Endothelial cell of umbilical vein (primary cell): ENCODE results near the gene RASL12. TPM values are rescaled to one million over a fixed set of nuclear protein-coding genes. Genes with fewer than 3 reads are reported as not detected.
A peak's percentile ranks its signal among the peaks of the same experiment; 100 is the strongest.

Experiments used
- BruUV-seq: library from RNA; stranded (reverse); fragments of 400-500 nt; replicated peaks from 2 replicates; lab custom pipeline; 2021; lab: Mats Ljungman, UMichigan
- CTCF ChIA-PET: fragments of 300-600, 350-600 bp; sonication (Branson Sonifier 250); formaldehyde crosslinking; loops from one replicate; lab custom pipeline; 2021; ENCODE audit warnings: antibody characterized with exemption, inconsistent platforms; lab: Charles Lee
- POLR2A ChIA-PET: fragments of 300-600, 350-600 bp; sonication (Branson Sonifier 250); formaldehyde crosslinking; loops from one replicate; lab custom pipeline; 2021; ENCODE audit warnings: antibody characterized with exemption, inconsistent platforms; lab: Charles Lee
- DNase-seq: peaks from one replicate; pipeline ENCODE4 v3.0.0-alpha.2; 2011; ENCODE audit warnings: low read depth, low spot score
- FAIRE-seq: peaks from 2 replicates; lab custom pipeline; 2011; peaks lifted over from hg19 to GRCh38; lab: Jason Lieb, UNC
- H2AFZ ChIP-seq: 2 replicates; pipeline ENCODE4 v1.6.0; 2012; ENCODE audit warnings: low read depth, low read length, control low read depth, inconsistent platforms
- H3K27ac ChIP-seq: 2 replicates; pipeline ENCODE4 v1.5.1; 2011; ENCODE audit warnings: low read depth, mild to moderate bottlenecking, control low read depth, low read length, moderate library complexity; ENCODE audit not compliant: insufficient read depth
- H3K27me3 ChIP-seq, 2 experiments: 2 replicates each; pipeline versions ENCODE4 v1.6.0 to v1.6.1; 2011; ENCODE audit warnings: low read length in 2 of 2, mixed read lengths in 1 of 2; ENCODE audit not compliant: control insufficient read depth in 2 of 2, insufficient read depth in 2 of 2
- H3K36me3 ChIP-seq, 2 experiments: 2 replicates in 1 of 2; 3 replicates in 1 of 2; pipeline ENCODE4 v1.5.1; 2011; ENCODE audit warnings: low read length in 2 of 2, mild to moderate bottlenecking in 1 of 2, moderate library complexity in 1 of 2; ENCODE audit not compliant: control insufficient read depth in 2 of 2, insufficient read depth in 2 of 2; ENCODE audit errors: extremely low read depth in 1 of 2
- H3K4me1 ChIP-seq: 3 replicates; pipeline ENCODE4 v1.5.1; 2011; ENCODE audit warnings: mild to moderate bottlenecking, low read length; ENCODE audit not compliant: control insufficient read depth, insufficient read depth; ENCODE audit errors: extremely low read depth
- H3K4me2 ChIP-seq: 2 replicates; pipeline ENCODE4 v1.6.1; 2011; ENCODE audit warnings: low read length, control low read depth, mixed read lengths; ENCODE audit not compliant: insufficient read depth
- H3K4me3 ChIP-seq, 3 experiments: fragments of 200-600 bp in 1 of 3; sonication (generic), shearing (Covaris generic) in 1 of 3; replicated peaks in 1 of 3; 2 replicates each; pipeline ENCODE4 v1.5.1; 2011 to 2016; ENCODE audit warnings: control low read depth in 3 of 3, low read length in 3 of 3, mild to moderate bottlenecking in 2 of 3, inconsistent platforms in 1 of 3, low read depth in 1 of 3, moderate library complexity in 1 of 3; ENCODE audit not compliant: insufficient read depth in 1 of 3
- H3K79me2 ChIP-seq: 2 replicates; pipeline ENCODE4 v1.6.0; 2012; ENCODE audit warnings: low read length, inconsistent platforms; ENCODE audit not compliant: control insufficient read depth, insufficient read depth
- H3K9ac ChIP-seq: replicated peaks from 2 replicates; pipeline ENCODE3; 2011; ENCODE audit warnings: low read length, control low read depth; ENCODE audit not compliant: insufficient read depth; ENCODE audit errors: extremely low read depth
- H3K9me1 ChIP-seq: replicated peaks from 3 replicates; pipeline ENCODE4 v1.6.0; 2011; ENCODE audit warnings: mild to moderate bottlenecking, low read length; ENCODE audit not compliant: control insufficient read depth, insufficient read depth; ENCODE audit errors: extremely low read depth
- H3K9me3 ChIP-seq: replicated peaks from 2 replicates; pipeline ENCODE4 v1.5.1; 2012; ENCODE audit warnings: low read length, inconsistent platforms; ENCODE audit not compliant: control insufficient read depth, insufficient read depth
- H4K20me1 ChIP-seq: replicated peaks from 2 replicates; pipeline ENCODE3; 2011; ENCODE audit warnings: mild to moderate bottlenecking, low read length; ENCODE audit not compliant: control insufficient read depth, insufficient read depth; ENCODE audit errors: extremely low read depth
- EZH2 ChIP-seq: IDR thresholded peaks from 2 replicates; pipeline ENCODE4 v1.6.1; 2012; ENCODE audit warnings: borderline replicate concordance, low read depth, mild to moderate bottlenecking, moderate library complexity, low read length, inconsistent platforms; ENCODE audit not compliant: severe bottlenecking
- FOS ChIP-seq: IDR thresholded peaks from 2 replicates; pipeline ENCODE4 v1.6.1; 2011; ENCODE audit warnings: mild to moderate bottlenecking, low read length, moderate library complexity, borderline replicate concordance; ENCODE audit not compliant: insufficient read depth
- GATA2 ChIP-seq: IDR thresholded peaks from 2 replicates; pipeline ENCODE4 v1.7.0; 2011; ENCODE audit warnings: low read depth, mild to moderate bottlenecking, moderate library complexity, mixed read lengths, low read length; ENCODE audit not compliant: insufficient read length, insufficient read depth
- JUN ChIP-seq: IDR thresholded peaks from 2 replicates; pipeline ENCODE4 v1.6.1; 2011; ENCODE audit warnings: borderline replicate concordance, low read depth; ENCODE audit not compliant: insufficient read length, insufficient read depth
- MYC ChIP-seq: IDR thresholded peaks from one replicate; pipeline ENCODE4 v1.6.1; 2011; ENCODE audit warnings: mild to moderate bottlenecking, low read depth, low read length
- POLR2A ChIP-seq: IDR thresholded peaks from 2 replicates; pipeline ENCODE4 v1.6.1; 2012; ENCODE audit warnings: low read depth, mild to moderate bottlenecking, control low read depth, low read length
- POLR2AphosphoS5 ChIP-seq: IDR thresholded peaks from 2 replicates; pipeline ENCODE4 v1.6.1; 2012; ENCODE audit warnings: low read depth, mild to moderate bottlenecking, control low read depth, low read length, moderate library complexity; ENCODE audit not compliant: insufficient read depth
- dilution Hi-C: fragments of 300-500 bp; cut with MboI; formaldehyde crosslinking; loops from one replicate; pipeline ENCODE4 v1.15.0; 2019; ENCODE audit warnings: low sequenced_read_pairs; ENCODE audit not compliant: extremely low pct_ligation_motif_present
- intact Hi-C: fragments of 100-400 bp; cut with micrococcal nuclease; formaldehyde crosslinking; loops from one replicate; pipeline ENCODE4 v1.10.0; 2022
- polyA plus RNA-seq, 4 experiments: library from polyadenylated mRNA; depleted of rRNA in 3 of 4; stranded (reverse) in 3 of 4; unstranded in 1 of 4; fragments of >200 nt; gene quantifications; 2 replicates each; pipeline versions ENCODE4 v1.2.1 to v1.2.3, GENCODE V29; 2011 to 2012; ENCODE audit warnings: missing spikeins in 1 of 4
- total RNA-seq: library from RNA; stranded (reverse); gene quantifications from 2 replicates; pipeline ENCODE4 v1.2.3, GENCODE V29; 2021
- TF ChIP-seq, protein P1 (sequence below): IDR thresholded peaks from 2 replicates; pipeline ENCODE4 v1.6.1; 2011; ENCODE audit not compliant: insufficient read depth, insufficient read length
- TF ChIP-seq, protein P2 (sequence below), 2 donors: IDR thresholded peaks; 1 replicate in 1 of 2; 2 replicates in 1 of 2; pipeline ENCODE4 v1.5.1; 2011; ENCODE audit warnings: low read length in 2 of 2, mild to moderate bottlenecking in 2 of 2, moderate library complexity in 2 of 2, control low read depth in 1 of 2, inconsistent platforms in 1 of 2, low read depth in 1 of 2; ENCODE audit not compliant: insufficient read depth in 1 of 2; ENCODE audit errors: extremely low read depth in 1 of 2

Gene RASL12
- total and polyA plus RNA-seq, 2 donors (not counting 3 experiments of a cell fraction or from before 2014, with no cell fraction given) = not detected

GRCh38 chr15:65028921-65029735 is 38.7 kb downstream of the RASL12 start, which contains the start of gene MTFMT:
Gene MTFMT, minus strand, starts transcription at chr15:65029639. Its CDS starts 26 bp downstream, at chr15:65029613.
- peaks cover 12% of the 10 kb centered on the region for H3K79me2 ChIP-seq
- H3K36me3 ChIP-seq = peaks cover 0 to 11% of the 10 kb centered on the region in 2 experiments
- POLR2A ChIA-PET = no interaction called here
- no TSS peak for BruUV-seq
- peak within 1 kb of the TSS; percentile 78 for H2AFZ ChIP-seq
- H3K9ac ChIP-seq = peak within 1 kb of the TSS; percentile 79
- H3K27me3 ChIP-seq = no peaks in the 10 kb centered on the region
- no peaks in the 10 kb centered on the region for H3K9me1 ChIP-seq
- dilution Hi-C loops = no loop called here
- TF ChIP-seq POLR2AphosphoS5 (peak; percentile 89), POLR2A (peak; percentile 96), GATA2 (no peak)
- H3K4me2 ChIP-seq = peak within 1 kb of the TSS; percentile 94
- peak within 1 kb of the TSS; percentile 16 for H3K27ac ChIP-seq
- no peaks in the 10 kb centered on the region for H3K9me3 ChIP-seq
- CTCF ChIA-PET = no interaction called here
- intact Hi-C loops = loop anchor here (2.0 kb wide), 1 partner anchor 38 kb away; no protein-coding TSS in a partner anchor
- DNase-seq (peak; percentile 80), FAIRE-seq (no peak)
- H4K20me1 ChIP-seq = no peaks in the 10 kb centered on the region
- H3K4me1 ChIP-seq = peaks cover 8% of the 10 kb centered on the region
- peak within 1 kb of the TSS; percentile 70 to 81 (median 73) for H3K4me3 ChIP-seq

DNA sequence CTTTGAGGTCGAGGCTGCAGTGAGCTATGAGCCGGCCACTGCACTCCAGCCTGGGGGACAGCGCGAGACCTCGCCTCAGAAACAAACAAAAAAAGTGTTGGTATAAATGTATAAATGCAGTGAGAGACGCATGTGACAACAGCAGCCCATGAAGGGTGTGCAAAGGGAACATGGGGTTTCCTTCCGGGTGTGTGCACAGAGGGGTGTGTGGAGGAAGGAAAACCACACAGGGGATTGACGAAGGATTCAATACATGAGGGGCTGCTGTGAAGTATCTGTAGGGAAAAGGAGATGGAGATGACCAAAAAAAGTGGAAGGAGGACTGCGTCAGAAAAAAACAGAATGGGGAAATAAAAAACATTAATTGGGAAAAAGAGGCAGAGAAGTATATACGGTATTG is 39.5 kb downstream of the RASL12 start:
- no peaks in the 10 kb centered on the region for H4K20me1 ChIP-seq
- FAIRE-seq (no peak), DNase-seq (no peak)
- peaks cover 8% of the 10 kb centered on the region for H3K4me1 ChIP-seq
- ChIA-PET POLR2A (no interaction called here), CTCF (no interaction called here)
- peaks cover 12% of the 10 kb centered on the region for H3K79me2 ChIP-seq
- H3K9me3 ChIP-seq = no peaks in the 10 kb centered on the region
- H3K36me3 ChIP-seq = peaks cover 0 to 11% of the 10 kb centered on the region in 2 experiments
- no peaks in the 10 kb centered on the region for H3K27me3 ChIP-seq
- H2AFZ ChIP-seq = no peak overlapping the region
- no peak overlapping the region for H3K9ac ChIP-seq
- intact Hi-C loops (loop anchor here (2.0 kb wide), 1 partner anchor 38 kb away; no protein-coding TSS in a partner anchor), dilution Hi-C loops (no loop called here)
- no peaks in the 10 kb centered on the region for H3K9me1 ChIP-seq
- H3K27ac ChIP-seq = no peak overlapping the region
- H3K4me3 ChIP-seq = peak overlapping the region; percentile 70 to 81 (median 73)
- H3K4me2 ChIP-seq = peak overlapping the region; percentile 94
- TF ChIP-seq, protein P1, sequence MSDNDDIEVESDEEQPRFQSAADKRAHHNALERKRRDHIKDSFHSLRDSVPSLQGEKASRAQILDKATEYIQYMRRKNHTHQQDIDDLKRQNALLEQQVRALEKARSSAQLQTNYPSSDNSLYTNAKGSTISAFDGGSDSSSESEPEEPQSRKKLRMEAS = no peak
- no peak for TF ChIP-seq POLR2A
- TF ChIP-seq GATA2 = no peak
- TF ChIP-seq FOS = no peak
- no peak for TF ChIP-seq JUN
- TF ChIP-seq POLR2AphosphoS5 = no peak
- no peak for TF ChIP-seq MYC
- TF ChIP-seq, protein P2, sequence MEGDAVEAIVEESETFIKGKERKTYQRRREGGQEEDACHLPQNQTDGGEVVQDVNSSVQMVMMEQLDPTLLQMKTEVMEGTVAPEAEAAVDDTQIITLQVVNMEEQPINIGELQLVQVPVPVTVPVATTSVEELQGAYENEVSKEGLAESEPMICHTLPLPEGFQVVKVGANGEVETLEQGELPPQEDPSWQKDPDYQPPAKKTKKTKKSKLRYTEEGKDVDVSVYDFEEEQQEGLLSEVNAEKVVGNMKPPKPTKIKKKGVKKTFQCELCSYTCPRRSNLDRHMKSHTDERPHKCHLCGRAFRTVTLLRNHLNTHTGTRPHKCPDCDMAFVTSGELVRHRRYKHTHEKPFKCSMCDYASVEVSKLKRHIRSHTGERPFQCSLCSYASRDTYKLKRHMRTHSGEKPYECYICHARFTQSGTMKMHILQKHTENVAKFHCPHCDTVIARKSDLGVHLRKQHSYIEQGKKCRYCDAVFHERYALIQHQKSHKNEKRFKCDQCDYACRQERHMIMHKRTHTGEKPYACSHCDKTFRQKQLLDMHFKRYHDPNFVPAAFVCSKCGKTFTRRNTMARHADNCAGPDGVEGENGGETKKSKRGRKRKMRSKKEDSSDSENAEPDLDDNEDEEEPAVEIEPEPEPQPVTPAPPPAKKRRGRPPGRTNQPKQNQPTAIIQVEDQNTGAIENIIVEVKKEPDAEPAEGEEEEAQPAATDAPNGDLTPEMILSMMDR (IDR thresholded peaks at IDR 0.05; ENCODE audit: extremely low read depth in 1 of 2, insufficient read depth in 1 of 2, low read depth in 1 of 2, low read length in 2 of 2) = no peak
- no peak for TF ChIP-seq EZH2
- BruUV-seq = TSS peak; percentile 37
